ENCODE results near the gene ANKH.

The ANKH gene

GRCh38 chr5:14909369-14909768 is 37.8 kb upstream of the ANKH start (continued):
- TF ChIP-seq POU6F1 (CRISPR knock-in tag; IDR thresholded peaks at IDR 0.05; ENCODE audit: borderline replicate concordance, low read depth) (no peak), ZNF70 (CRISPR knock-in tag; IDR thresholded peaks at IDR 0.05) (no peak), GLIS3 (CRISPR knock-in tag; IDR thresholded peaks at IDR 0.05) (no peak)

- no peak for TF ChIP-seq SNAI2 (CRISPR knock-in tag; IDR thresholded peaks at IDR 0.05)
- TF ChIP-seq ISL1 (CRISPR knock-in tag; IDR thresholded peaks at IDR 0.05), result peak; percentile 20; the same call in 1 of the 2 replicates
- ATAC-seq, result no peak
Observed at GRCh38 chr5:14908172-14908571, 36.6 kb upstream of the ANKH start.

DNA sequence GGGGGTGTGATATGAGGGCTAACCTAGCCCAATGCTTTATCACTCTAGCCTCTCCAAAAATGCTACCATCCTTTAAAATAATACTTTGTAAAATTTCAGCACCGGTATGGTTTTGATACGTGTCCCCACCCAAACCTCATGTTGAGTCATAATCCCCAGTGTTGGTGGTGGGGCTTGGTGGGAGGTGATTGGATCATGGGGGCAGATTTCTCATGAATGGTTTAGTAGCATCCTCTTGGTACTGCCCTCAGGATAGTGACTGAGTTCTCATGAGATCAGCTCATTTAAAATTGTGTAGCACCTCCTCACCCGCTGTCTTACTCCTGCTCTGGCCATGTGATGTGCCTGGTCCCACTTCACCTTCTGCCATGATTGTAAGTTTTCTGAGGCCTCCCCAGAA is 35.0 kb upstream of the ANKH start:
- ATAC-seq, result no peak
- TF ChIP-seq, protein P1, sequence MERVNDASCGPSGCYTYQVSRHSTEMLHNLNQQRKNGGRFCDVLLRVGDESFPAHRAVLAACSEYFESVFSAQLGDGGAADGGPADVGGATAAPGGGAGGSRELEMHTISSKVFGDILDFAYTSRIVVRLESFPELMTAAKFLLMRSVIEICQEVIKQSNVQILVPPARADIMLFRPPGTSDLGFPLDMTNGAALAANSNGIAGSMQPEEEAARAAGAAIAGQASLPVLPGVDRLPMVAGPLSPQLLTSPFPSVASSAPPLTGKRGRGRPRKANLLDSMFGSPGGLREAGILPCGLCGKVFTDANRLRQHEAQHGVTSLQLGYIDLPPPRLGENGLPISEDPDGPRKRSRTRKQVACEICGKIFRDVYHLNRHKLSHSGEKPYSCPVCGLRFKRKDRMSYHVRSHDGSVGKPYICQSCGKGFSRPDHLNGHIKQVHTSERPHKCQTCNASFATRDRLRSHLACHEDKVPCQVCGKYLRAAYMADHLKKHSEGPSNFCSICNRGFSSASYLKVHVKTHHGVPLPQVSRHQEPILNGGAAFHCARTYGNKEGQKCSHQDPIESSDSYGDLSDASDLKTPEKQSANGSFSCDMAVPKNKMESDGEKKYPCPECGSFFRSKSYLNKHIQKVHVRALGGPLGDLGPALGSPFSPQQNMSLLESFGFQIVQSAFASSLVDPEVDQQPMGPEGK (CRISPR knock-in tag; IDR thresholded peaks at IDR 0.05; ENCODE audit: borderline replicate concordance), result no peak
- TF ChIP-seq PPARA (CRISPR knock-in tag; IDR thresholded peaks at IDR 0.05; ENCODE audit: borderline replicate concordance) (no peak), SNAI2 (CRISPR knock-in tag; IDR thresholded peaks at IDR 0.05) (no peak), ZFP3 (CRISPR knock-in tag; IDR thresholded peaks at IDR 0.05) (no peak), ZNF565 (CRISPR knock-in tag; conservative IDR thresholded peaks at IDR 0.05; ENCODE audit: low read depth) (no peak), GLIS3 (CRISPR knock-in tag; IDR thresholded peaks at IDR 0.05) (no peak)

- TF ChIP-seq ZNF8 (CRISPR knock-in tag; IDR thresholded peaks at IDR 0.05) (no peak), SNAI2 (CRISPR knock-in tag; IDR thresholded peaks at IDR 0.05) (no peak), ZFP3 (CRISPR knock-in tag; IDR thresholded peaks at IDR 0.05) (no peak), POU6F1 (CRISPR knock-in tag; IDR thresholded peaks at IDR 0.05; ENCODE audit: borderline replicate concordance, low read depth) (no peak), GLIS3 (CRISPR knock-in tag; IDR thresholded peaks at IDR 0.05) (no peak), PPARA (CRISPR knock-in tag; IDR thresholded peaks at IDR 0.05; ENCODE audit: borderline replicate concordance) (no peak), ZNF70 (CRISPR knock-in tag; IDR thresholded peaks at IDR 0.05) (no peak), RARB (CRISPR knock-in tag; IDR thresholded peaks at IDR 0.05) (no peak), TCF4 (CRISPR knock-in tag; IDR thresholded peaks at IDR 0.05; ENCODE audit: borderline replicate concordance) (no peak), ESRRG (CRISPR knock-in tag; IDR thresholded peaks at IDR 0.05) (no peak), TOX (CRISPR knock-in tag; IDR thresholded peaks at IDR 0.05; ENCODE audit: borderline replicate concordance) (no peak), ZC3H10 (CRISPR knock-in tag; IDR thresholded peaks at IDR 0.05) (no peak), BACH2 (CRISPR knock-in tag; IDR thresholded peaks at IDR 0.05; ENCODE audit: borderline replicate concordance) (no peak), OSR1 (CRISPR knock-in tag; IDR thresholded peaks at IDR 0.05) (no peak), CSDC2 (CRISPR knock-in tag; IDR thresholded peaks at IDR 0.05) (no peak)
- TF ChIP-seq, protein P2, sequence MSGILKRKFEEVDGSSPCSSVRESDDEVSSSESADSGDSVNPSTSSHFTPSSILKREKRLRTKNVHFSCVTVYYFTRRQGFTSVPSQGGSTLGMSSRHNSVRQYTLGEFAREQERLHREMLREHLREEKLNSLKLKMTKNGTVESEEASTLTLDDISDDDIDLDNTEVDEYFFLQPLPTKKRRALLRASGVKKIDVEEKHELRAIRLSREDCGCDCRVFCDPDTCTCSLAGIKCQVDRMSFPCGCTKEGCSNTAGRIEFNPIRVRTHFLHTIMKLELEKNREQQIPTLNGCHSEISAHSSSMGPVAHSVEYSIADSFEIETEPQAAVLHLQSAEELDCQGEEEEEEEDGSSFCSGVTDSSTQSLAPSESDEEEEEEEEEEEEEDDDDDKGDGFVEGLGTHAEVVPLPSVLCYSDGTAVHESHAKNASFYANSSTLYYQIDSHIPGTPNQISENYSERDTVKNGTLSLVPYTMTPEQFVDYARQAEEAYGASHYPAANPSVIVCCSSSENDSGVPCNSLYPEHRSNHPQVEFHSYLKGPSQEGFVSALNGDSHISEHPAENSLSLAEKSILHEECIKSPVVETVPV (CRISPR knock-in tag; IDR thresholded peaks at IDR 0.05), result no peak
- TF ChIP-seq, protein P3, sequence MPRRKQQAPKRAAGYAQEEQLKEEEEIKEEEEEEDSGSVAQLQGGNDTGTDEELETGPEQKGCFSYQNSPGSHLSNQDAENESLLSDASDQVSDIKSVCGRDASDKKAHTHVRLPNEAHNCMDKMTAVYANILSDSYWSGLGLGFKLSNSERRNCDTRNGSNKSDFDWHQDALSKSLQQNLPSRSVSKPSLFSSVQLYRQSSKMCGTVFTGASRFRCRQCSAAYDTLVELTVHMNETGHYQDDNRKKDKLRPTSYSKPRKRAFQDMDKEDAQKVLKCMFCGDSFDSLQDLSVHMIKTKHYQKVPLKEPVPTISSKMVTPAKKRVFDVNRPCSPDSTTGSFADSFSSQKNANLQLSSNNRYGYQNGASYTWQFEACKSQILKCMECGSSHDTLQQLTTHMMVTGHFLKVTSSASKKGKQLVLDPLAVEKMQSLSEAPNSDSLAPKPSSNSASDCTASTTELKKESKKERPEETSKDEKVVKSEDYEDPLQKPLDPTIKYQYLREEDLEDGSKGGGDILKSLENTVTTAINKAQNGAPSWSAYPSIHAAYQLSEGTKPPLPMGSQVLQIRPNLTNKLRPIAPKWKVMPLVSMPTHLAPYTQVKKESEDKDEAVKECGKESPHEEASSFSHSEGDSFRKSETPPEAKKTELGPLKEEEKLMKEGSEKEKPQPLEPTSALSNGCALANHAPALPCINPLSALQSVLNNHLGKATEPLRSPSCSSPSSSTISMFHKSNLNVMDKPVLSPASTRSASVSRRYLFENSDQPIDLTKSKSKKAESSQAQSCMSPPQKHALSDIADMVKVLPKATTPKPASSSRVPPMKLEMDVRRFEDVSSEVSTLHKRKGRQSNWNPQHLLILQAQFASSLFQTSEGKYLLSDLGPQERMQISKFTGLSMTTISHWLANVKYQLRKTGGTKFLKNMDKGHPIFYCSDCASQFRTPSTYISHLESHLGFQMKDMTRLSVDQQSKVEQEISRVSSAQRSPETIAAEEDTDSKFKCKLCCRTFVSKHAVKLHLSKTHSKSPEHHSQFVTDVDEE (CRISPR knock-in tag; IDR thresholded peaks at IDR 0.05), result no peak
- TF ChIP-seq, protein P1 (CRISPR knock-in tag; IDR thresholded peaks at IDR 0.05; ENCODE audit: borderline replicate concordance), result no peak
- TF ChIP-seq, protein P4, sequence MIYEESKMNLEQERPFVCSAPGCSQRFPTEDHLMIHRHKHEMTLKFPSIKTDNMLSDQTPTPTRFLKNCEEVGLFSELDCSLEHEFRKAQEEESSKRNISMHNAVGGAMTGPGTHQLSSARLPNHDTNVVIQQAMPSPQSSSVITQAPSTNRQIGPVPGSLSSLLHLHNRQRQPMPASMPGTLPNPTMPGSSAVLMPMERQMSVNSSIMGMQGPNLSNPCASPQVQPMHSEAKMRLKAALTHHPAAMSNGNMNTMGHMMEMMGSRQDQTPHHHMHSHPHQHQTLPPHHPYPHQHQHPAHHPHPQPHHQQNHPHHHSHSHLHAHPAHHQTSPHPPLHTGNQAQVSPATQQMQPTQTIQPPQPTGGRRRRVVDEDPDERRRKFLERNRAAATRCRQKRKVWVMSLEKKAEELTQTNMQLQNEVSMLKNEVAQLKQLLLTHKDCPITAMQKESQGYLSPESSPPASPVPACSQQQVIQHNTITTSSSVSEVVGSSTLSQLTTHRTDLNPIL (CRISPR knock-in tag; IDR thresholded peaks at IDR 0.05; ENCODE audit: low read depth), result no peak
- no peak for ATAC-seq
Observed at GRCh38 chr5:14902826-14903560, 31.4 kb upstream of the ANKH start.

All from SK-N-SH treated with all-trans-retinoic acid at 6 μM for 48 hours (cell line).